ENCODE data around the gene MOAP1.
"Not testable (repeated sequence)": the region's sequence is repeated elsewhere in the genome, so short reads cannot be mapped to it uniquely, and the experiment has no call there.

The MOAP1 gene

DNA sequence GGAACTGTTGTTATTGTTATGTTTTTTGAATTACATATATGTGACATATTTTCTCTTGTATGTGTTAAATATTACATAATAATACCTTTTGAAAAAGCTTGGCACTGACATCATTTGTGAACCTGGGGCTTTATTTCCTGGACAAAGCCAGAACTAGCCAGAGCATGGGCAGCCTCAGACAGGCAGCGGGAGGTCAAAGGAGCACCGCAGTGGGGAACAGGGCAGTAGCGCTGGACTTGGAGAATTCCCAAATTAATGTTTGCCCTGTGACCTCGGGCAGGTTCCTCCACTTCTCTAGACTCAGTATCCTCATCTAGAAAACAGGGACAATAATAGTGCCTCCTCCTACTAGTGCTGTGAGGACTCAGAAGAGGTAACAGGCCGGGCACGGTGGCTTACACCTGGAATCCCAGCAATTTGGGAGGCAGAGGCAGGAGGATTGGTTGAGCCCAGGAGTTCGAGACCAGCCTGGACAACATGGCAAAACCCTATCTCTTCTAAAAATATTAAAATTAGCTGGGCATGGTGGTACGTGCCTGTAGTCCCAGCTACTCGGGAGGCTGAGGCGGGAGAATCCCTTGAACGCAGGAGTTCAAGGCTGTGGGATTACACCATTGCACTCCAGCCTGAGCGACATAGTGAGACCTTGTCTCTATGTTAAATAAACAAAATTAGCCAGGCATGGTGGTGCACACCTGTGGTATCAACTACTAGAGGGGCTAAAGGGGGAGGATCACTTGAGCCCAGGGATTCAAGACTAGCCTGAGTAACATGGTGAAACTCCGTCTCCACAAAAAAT lies 41.6 kb downstream of the MOAP1 start:
- no peak for DNase-seq

DNA sequence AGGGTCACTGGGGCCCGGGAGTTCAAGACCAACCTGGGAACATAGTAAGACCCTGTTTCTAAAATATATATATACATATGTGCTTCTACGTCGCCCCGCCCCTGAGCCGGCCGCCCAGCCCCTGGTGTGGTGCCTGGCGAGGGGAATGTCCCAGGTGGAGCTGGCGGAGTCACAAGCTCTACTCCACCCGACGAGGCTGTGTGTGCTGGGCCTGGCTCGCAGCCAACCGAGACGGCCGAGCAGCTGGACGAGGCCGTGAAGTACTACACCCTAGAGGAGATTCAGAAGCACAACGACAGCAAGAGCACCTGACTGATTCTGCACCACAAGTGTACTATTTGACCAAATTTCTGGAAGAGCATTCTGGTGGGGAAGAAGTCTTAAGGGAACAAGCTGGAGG lies 46.8 kb downstream of the MOAP1 start:
- DNase-seq, result no peak

DNA sequence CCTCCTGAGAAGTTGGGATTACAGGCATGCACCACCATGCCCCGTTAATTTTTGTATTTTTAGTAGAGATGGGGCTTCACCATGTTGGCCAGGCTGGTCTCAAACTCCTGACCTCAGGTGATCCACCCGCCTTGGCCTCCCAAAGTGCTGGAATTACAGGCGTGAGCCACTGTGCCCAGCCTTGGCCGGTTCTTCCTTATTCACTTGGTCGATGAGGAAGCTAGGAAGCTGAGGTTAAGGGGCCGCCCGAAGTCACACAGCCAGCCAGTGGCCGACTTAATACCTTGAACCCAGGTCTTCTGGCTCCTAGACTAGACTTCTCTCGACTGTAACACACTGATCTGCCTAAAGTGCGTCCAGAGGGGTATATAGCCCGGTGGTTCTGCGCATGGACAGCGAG lies 48.2 kb downstream of the MOAP1 start:
- DNase-seq, result not testable (repeated sequence)

DNA sequence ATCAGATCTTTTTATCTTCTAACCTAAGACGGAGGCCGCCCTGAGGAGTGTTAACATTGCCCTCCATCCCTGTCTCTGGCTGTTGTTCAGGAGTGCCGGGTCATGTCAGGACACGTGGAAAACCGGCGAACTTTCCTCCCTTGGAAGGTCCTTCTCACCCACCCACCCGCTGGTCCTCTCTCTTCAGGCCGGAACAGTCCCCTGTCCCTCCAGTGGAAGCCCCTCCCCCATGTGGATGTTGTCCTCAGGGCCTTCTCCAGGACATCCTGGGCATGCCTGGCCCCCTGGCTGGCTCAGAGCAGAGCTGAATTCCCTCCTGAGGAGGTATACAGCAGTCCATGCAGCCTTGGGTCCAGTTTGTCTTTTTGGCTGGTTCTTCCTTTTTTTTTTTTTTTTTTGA lies 48.7 kb downstream of the MOAP1 start:
- DNase-seq, result no peak

DNA sequence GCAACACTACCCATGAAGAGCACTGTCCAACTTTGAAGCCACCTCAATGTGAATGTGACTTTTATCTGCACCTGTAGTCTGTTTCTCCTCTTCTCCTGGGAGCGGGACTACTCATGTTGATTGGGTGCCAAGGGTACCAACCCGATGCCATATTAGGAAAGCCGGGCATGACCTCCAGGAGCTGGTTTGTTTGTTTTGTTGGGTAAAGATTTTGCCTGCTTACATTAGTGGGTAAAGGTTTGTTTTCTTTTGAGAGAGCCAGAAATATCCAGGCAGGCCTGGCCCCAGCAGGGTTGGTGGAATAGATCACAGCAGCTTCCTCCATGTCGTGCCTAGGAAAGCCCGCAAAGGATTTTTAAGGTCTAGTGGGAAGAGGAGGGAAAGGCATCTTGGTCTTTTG lies 49.3 kb downstream of the MOAP1 start:
- DNase-seq, result no peak

DNA sequence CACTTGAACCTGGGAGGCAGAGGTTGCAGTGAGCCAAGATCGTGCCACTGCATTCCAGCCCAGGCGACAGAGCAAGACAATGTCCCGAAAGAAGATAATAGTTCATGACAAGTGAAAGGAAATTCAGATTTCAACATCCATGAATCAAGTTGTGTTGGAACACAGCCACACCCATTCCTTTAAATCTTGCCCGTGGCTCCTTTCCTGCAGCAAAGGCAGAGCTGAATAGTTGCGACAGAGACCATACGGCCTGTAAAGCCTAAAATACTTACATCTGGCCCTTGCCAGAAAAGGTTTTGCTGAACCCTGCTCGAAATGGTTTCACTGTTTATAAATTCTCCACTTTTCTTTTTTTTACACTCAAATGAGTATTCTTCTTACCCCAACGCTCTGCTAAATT lies 51.2 kb downstream of the MOAP1 start:
- no peak for DNase-seq

DNA sequence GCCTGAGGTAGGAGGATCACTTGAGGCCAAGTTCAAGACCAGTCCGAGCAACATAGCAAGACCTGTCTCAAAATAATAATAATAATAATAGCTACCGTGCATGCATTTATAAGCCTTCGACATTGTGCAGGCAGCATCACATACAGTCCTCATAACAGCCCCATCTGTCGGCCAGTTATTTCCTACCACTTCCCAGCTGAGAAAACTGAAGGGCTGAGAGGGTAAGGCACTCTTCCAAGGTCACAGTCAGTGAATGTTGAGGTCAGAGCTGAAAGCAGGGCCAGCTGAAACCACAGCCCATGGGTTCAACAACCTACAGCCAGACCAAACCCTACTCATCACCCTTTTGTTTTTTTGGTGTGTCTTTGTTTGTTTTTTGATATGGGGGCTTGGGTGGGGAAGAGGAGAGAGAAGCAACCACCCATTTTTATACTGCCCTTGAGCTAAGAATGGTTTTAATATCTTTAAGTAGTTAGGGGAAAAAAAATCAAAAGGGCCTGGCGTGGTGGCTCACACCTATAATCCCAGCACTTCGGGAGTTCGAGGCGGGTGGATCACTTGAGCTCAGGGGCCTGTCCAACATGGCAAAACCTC lies 52.1 kb downstream of the MOAP1 start:
- no peak for DNase-seq

All from activated naive CD4-positive, alpha-beta T cell treated with Interleukin-2 at 50 U/mL for 16 hours (primary cell).